22Rv1 (cell line): ENCODE results near the gene MORN1.

Experiments
- H3K27ac ChIP-seq: fragments of 450-650 bp; 2 replicates; pipeline ENCODE4 v1.5.1; 2017
- ZFX ChIP-seq: fragments of 450-650 bp; IDR thresholded peaks from 2 replicates; pipeline ENCODE4 v1.6.1; 2017; ENCODE audit warnings: antibody characterized with exemption, borderline replicate concordance
- TF ChIP-seq, protein P1 (sequence below): fragments of 450-650 bp; IDR thresholded peaks from 2 replicates; pipeline ENCODE4 v1.5.1; 2017; ENCODE audit warnings: mild to moderate bottlenecking

The MORN1 gene

DNA sequence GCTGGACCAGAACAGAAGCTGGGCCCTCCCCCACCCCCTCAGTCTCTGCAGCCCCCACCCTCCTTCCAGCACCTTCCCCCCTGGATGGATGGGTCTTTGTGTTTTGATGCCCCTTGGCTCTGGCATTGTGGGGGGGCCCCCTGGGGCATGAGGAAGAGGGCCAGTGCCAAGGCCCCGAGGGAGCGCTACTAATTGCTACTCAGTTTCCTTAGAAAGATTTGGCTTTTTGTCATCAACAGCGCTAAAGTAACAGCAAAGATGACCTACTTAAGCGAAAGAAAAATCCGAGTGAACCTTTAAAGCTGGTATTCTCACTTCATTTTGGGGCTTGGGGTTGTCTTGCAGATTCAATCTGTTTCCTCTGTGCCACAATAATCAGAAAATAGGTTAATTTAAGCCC is 99.8 kb downstream of the MORN1 start:
- TF ChIP-seq ZFX, result no peak
- TF ChIP-seq, protein P1, sequence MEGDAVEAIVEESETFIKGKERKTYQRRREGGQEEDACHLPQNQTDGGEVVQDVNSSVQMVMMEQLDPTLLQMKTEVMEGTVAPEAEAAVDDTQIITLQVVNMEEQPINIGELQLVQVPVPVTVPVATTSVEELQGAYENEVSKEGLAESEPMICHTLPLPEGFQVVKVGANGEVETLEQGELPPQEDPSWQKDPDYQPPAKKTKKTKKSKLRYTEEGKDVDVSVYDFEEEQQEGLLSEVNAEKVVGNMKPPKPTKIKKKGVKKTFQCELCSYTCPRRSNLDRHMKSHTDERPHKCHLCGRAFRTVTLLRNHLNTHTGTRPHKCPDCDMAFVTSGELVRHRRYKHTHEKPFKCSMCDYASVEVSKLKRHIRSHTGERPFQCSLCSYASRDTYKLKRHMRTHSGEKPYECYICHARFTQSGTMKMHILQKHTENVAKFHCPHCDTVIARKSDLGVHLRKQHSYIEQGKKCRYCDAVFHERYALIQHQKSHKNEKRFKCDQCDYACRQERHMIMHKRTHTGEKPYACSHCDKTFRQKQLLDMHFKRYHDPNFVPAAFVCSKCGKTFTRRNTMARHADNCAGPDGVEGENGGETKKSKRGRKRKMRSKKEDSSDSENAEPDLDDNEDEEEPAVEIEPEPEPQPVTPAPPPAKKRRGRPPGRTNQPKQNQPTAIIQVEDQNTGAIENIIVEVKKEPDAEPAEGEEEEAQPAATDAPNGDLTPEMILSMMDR, result no peak
- no peak overlapping the region for H3K27ac ChIP-seq

DNA sequence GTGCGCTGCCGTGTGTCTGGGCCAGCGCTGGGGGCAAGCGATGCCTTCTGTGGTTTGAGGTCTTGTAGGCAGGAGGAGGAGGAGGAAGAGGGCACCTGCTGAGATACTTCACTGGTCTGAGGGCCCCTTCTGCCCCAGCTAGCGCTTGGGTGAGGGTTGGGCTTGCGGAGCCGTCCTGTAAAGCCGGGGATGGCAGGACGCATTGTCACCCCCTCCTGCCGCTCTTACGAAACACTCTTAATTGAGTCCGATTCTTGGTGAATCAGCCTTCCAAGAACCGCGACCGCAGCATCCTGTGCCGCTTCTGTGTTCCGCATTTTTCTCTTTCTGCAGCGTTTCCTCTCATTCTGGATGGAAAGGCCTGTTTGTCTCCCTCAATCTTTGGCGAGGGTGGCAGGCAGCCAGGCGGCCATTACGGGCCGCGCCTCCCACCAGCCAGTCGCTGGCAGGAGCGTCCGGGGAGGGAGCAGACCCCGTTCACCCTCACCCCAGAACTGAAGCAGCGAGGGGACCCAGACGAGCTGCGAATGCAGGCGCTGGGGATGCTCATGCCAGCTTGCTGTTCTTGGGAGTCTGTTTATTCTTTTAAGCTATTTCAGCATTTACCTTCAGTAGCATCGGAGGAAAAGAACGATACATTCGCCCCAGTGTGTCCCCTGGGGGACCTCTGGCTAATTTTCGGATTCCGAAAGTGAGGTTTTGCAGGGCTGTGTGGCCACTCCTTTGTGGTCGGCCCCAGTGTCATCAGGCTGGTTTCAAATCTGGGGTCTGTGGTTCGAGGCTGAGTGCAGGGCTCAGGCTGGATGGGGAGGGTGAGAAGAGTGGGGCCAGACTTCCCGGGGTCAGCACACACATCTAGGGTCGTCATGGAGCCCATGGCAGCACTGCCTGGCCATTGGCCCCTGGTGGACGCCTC is 100.5 kb downstream of the MORN1 start:
- no peak overlapping the region for H3K27ac ChIP-seq

DNA sequence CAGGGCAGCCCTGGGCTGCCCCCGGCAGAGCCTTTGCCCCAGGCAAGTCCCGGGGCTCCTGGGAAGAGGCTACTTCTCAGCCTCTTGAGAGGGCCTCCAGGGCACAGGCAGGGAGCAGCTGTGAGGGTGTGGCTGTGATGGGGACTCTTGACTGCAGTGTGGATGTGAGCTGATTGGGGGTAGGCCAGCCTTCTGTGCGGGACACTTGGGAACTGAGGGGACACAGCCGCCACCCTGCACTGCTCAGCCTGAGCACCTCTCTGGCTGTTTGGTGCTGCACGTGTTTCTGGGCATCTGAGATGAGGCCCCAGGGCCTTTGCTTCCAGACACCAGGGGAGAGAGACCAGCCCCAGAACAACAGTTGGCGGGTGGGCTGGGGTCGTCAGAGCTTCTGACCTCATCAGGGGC is 101.2 kb downstream of the MORN1 start:
- no peak overlapping the region for H3K27ac ChIP-seq
- TF ChIP-seq, protein P1, result no peak
- TF ChIP-seq ZFX, result no peak

More for the DNA sequence above, 100.5 kb downstream of the MORN1 start:
- TF ChIP-seq ZFX, result no peak
- TF ChIP-seq, protein P1, result no peak

DNA sequence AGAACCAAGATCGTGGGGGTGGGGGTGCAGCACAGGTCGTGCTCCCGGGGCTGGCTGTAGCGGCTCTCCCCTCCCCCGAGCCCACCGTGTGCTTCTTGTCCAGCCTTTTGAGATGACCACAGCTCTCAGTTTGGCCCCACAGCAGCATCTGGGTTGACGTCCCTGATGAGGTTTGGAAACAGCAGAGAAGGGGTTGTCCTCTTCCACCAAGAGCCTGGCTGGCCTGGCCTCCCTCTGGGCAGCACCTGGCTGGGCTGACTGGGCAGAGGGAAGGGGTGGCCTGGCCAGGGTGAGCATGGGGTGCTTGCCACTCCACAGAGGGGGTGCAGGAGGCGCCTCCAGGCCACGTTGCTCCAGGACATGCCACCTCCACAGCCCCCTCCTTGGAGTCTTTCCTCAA is 101.7 kb downstream of the MORN1 start:
- TF ChIP-seq ZFX, result no peak
- TF ChIP-seq, protein P1, result no peak
- no peak overlapping the region for H3K27ac ChIP-seq

DNA sequence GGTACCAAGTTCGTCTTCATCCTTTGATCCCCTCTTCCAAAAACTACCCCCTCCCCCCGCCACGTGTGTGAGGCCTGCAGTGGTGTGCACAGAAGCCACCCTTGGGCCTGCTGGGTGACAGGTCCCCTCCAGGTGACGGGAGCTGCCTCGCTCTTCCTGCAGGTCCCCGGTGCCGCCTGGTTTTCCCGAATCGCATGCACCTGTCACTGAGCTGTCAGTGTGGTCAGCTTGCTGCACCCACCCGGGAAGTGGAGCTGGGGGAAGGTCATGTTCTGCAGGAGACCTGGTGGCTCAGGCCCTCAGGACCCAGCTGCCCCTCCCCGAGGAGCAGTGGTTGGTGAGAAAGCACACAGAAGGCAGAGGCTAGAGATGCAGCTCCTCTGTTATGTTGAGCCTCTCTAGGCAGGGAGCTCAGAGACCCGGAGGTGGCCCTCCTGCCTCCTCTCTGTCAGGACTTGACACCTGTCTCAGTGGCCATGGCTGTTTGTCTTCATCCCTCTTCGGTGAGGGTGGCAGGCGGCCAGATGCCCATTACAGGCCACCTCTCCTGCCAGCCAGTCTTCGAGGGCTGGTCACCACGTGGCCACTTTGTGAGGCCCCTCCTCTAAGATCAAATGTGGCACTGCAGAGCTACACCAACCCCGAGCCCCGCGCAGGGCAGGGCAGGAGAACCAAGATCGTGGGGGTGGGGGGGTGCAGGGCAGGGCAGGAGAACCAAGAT is 102.4 kb downstream of the MORN1 start:
- TF ChIP-seq, protein P1, result no peak
- no peak for TF ChIP-seq ZFX
- no peak overlapping the region for H3K27ac ChIP-seq

DNA sequence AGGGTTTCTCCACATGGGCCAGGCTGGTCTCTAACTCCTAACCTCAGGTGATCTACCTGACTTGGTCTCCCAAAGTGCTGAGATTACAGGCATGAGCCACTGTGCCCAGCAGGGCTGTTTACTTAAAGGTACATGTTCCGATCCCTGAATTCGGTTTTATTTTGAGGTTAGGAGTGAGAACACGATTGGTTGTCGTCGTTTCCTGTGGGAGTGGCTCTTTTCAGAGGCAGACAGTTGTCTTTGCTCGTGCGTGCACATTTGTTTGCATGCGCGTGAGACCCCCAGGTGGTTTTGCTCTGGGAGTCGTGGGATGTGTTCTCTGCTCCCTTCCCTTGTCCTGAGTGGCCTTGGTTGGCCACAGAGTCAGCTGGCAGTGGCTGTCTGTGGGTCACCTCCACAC is 103.0 kb downstream of the MORN1 start:
- TF ChIP-seq ZFX, result no peak
- TF ChIP-seq, protein P1, result no peak
- no peak overlapping the region for H3K27ac ChIP-seq

DNA sequence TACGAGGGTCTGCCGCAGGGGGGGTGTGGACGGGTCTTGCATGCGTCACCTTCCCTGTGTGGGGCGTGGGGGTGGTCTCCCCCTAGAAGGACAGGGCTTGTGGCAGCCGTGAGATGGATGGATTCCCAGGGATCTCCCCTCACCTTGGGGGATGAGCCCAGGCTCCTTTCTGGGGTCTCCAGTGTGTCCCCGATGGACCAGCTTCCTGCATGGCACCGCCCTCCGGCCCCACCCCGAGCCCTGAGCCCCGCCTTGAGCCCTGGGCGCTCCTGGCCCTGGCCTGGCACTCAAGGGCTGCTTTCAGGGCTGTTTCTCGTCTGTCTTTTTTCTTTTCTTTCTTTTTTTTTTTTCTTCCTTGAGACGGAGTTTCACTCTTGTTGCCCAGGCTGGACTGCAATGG is 103.7 kb downstream of the MORN1 start:
- TF ChIP-seq, protein P1, result no peak
- no peak for TF ChIP-seq ZFX
- H3K27ac ChIP-seq, result no peak overlapping the region
